ENCODE measurements around the gene GPRC5D. TPM values are rescaled to one million over a fixed set of nuclear protein-coding genes. Genes with fewer than 3 reads are reported as not detected.
A peak's percentile ranks its signal among the peaks of the same experiment; 100 is the strongest.

GPRC5D gene
- total and polyA plus RNA-seq, 9 donors = 0.21 to 0.81 (median 0.40) TPM; not detected in 2

DNA sequence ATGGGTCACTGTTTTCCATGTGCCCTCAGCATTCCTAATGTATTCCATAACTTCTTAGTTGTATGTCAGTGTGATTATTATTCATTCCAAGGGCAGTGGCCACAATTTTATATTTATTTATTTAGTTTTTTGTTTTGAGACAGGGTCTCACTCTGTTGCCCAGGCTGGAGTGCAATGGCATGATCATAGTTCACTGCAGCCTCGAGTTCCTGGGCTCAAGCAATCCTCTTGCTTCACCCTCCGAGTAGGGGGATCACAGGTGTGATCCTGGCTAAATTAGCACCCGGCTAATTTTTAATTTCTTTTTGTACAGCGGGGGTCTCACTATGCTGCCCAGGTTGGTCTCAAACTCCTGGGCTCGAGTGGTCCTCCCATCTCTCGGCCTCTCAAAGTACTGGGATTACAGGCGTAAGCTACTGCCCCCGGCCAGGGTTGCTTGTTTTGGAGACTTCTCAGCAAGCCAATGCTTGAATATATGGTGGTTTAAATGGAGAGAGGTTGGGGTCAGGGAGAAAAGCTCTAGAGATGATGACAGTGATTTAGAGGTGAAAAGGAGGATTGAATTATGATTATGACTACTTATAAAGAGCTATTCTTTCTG, 53.0 kb downstream of the GPRC5D start:
- H3K27ac ChIP-seq (ENCODE audit: low read length) = no peak overlapping the region
- no peak for DNase-seq
- peaks cover 5% of the 10 kb centered on the region for H3K4me1 ChIP-seq (ENCODE audit: control insufficient read depth, insufficient read depth, low read length)
- no peaks in the 10 kb centered on the region for H3K27me3 ChIP-seq (ENCODE audit: control insufficient read depth, insufficient read depth, low read length)
- H3K4me3 ChIP-seq (ENCODE audit: low read length) = no peak overlapping the region
- WGBS (ENCODE audit: insufficient coverage) = 89% methylated on average over 8 of the region's 8 CpGs
- no peaks in the 10 kb centered on the region for H3K9me3 ChIP-seq (replicated peaks; ENCODE audit: control insufficient read depth, low read depth, low read length)
- H3K36me3 ChIP-seq (ENCODE audit: control insufficient read depth, insufficient read depth, low read length) = no peaks in the 10 kb centered on the region

DNA sequence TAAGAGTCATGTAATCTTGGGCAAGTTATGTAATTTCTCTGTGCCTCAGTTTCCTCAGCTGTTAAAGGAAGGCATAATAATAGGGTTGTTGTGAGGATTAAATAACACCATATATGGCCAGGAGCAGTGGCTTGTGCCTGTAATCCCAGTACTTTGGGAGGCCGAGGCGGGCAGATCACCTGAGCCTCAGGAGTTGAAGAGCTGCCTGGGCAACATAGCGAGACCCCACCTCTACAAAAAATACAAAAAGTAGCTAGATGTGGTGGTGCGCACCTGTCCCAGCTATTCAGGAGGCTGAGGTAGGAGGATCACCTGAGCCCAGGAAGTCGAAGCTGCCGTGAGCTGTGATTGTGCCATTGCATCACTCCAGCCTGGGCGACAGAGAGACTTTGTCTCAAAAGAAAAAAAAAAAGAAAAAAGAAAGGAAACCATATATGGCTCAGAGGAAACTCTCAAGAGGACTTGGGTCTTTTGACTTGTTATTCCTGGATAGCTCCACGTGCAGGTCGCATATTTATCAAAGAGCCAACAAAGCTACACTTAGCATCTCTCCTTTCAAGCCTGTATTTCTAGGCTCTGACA, 53.7 kb downstream of the GPRC5D start:
- H3K4me3 ChIP-seq (ENCODE audit: low read length) = no peak overlapping the region
- H3K36me3 ChIP-seq (ENCODE audit: control insufficient read depth, insufficient read depth, low read length) = no peaks in the 10 kb centered on the region
- no peaks in the 10 kb centered on the region for H3K27me3 ChIP-seq (ENCODE audit: control insufficient read depth, insufficient read depth, low read length)
- DNase-seq = no peak
- H3K27ac ChIP-seq (ENCODE audit: low read length) = no peak overlapping the region
- peaks cover 5% of the 10 kb centered on the region for H3K4me1 ChIP-seq (ENCODE audit: control insufficient read depth, insufficient read depth, low read length)
- 74% methylated on average over 2 of the region's 9 CpGs for WGBS (ENCODE audit: insufficient coverage)
- no peaks in the 10 kb centered on the region for H3K9me3 ChIP-seq (replicated peaks; ENCODE audit: control insufficient read depth, low read depth, low read length)

DNA sequence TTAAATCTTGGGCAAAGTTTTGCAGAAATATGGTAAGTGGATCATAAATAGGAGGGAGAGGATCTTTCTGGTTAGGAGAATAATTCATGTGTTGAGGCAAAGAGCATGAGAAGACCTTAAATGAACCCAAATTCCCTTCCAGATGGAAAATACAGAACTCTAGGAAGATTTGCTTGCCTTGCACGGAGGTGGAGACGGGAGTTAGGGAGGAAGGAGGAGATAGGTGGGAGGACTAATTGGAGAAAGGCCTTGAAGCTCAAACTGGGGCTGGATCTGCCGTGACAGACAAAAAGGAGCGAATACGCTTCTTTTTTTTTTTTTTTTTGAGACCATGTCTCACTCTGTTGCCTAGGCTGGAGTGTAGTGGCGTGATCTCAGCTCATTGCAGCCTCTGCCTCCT, 54.7 kb downstream of the GPRC5D start:
- H3K4me3 ChIP-seq (ENCODE audit: low read length) = no peak overlapping the region
- DNase-seq = no peak
- peaks cover 7% of the 10 kb centered on the region for H3K27me3 ChIP-seq (ENCODE audit: control insufficient read depth, insufficient read depth, low read length)
- H3K36me3 ChIP-seq (ENCODE audit: control insufficient read depth, insufficient read depth, low read length) = no peaks in the 10 kb centered on the region
- no peaks in the 10 kb centered on the region for H3K9me3 ChIP-seq (replicated peaks; ENCODE audit: control insufficient read depth, low read depth, low read length)
- H3K27ac ChIP-seq (ENCODE audit: low read length) = no peak overlapping the region
- 79% methylated on average over 5 of the region's 6 CpGs for WGBS (ENCODE audit: insufficient coverage)
- peaks cover 5% of the 10 kb centered on the region for H3K4me1 ChIP-seq (ENCODE audit: control insufficient read depth, insufficient read depth, low read length)

DNA sequence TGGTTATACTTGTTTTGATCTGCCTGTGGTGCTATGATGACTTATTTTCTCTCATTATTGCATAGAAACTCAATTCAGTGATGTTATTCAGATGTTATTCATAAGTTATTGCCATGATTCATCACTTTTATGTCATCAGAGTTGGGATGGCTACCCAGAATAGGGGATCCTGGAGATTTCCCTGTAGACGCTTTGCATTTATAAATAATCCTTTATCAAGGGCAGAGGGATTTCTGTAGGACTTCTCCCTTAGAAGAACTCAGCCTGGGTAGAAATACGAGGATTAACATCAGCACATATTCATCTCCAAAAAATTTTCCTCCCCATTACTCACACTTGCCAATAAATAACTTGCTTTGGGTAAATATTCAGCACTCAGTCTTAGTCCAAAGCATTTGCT, 55.7 kb downstream of the GPRC5D start:
- peaks cover 11% of the 10 kb centered on the region for H3K4me1 ChIP-seq (ENCODE audit: control insufficient read depth, insufficient read depth, low read length)
- H3K36me3 ChIP-seq (ENCODE audit: control insufficient read depth, insufficient read depth, low read length) = no peaks in the 10 kb centered on the region
- DNase-seq = no peak
- no peaks in the 10 kb centered on the region for H3K9me3 ChIP-seq (replicated peaks; ENCODE audit: control insufficient read depth, low read depth, low read length)
- no peak overlapping the region for H3K4me3 ChIP-seq (ENCODE audit: low read length)
- no peak overlapping the region for H3K27ac ChIP-seq (ENCODE audit: low read length)
- peaks cover 9% of the 10 kb centered on the region for H3K27me3 ChIP-seq (ENCODE audit: control insufficient read depth, insufficient read depth, low read length)
- WGBS (ENCODE audit: insufficient coverage) = no CpG with 5 or more reads among the region's 2 CpGs

DNA sequence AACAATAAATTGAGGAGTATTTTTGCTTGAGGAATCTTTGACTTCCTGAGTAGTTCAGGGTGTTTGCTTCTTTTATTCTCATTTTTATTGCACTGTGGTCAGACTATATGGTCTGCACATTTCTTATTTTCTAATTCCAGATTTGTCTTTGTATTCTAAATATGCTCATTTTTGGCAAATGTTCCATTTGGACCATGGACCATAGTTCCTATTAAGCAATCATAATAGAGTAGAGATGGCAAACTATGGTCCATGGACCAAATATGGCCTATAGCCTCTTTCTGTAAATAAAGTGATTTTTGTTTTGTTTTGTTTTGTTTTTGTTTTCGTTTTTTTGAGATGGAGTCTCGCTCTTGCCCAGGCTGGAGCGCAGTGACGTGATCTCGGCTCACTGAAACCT, 58.5 kb downstream of the GPRC5D start:
- H3K9me3 ChIP-seq (replicated peaks; ENCODE audit: control insufficient read depth, low read depth, low read length) = no peaks in the 10 kb centered on the region
- DNase-seq = no peak
- H3K4me1 ChIP-seq (ENCODE audit: control insufficient read depth, insufficient read depth, low read length) = peaks cover 13% of the 10 kb centered on the region
- H3K27ac ChIP-seq (ENCODE audit: low read length) = no peak overlapping the region
- H3K4me3 ChIP-seq (ENCODE audit: low read length) = no peak overlapping the region
- no peaks in the 10 kb centered on the region for H3K36me3 ChIP-seq (ENCODE audit: control insufficient read depth, insufficient read depth, low read length)
- peaks cover 18% of the 10 kb centered on the region for H3K27me3 ChIP-seq (ENCODE audit: control insufficient read depth, insufficient read depth, low read length)
- no CpG with 5 or more reads among the region's 5 CpGs for WGBS (ENCODE audit: insufficient coverage)

DNA sequence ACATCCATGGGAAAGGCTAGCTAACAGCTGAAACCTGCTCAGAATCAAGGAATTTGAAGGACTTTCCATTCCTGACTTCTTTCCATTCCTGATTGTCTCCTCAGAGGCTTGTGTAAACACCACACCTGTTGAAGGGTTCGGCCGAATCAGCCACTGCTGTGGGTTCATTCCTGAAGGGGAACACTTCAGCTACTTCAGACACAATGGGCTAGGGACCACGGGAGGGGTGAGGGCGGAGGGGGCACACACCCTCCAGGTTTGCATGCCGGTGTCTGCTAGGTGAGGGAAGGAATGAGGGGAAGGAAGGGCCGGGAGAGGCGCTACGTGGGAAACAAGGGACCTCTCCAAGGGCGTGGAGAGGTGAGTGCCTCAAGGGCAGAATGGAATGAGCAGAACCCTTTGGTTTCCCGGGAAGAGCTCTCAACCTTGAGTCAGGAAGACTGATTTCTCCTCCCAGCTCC, 59.3 kb downstream of the GPRC5D start:
- no peaks in the 10 kb centered on the region for H3K36me3 ChIP-seq (ENCODE audit: control insufficient read depth, insufficient read depth, low read length)
- H3K4me3 ChIP-seq (ENCODE audit: low read length) = no peak overlapping the region
- peaks cover 13% of the 10 kb centered on the region for H3K4me1 ChIP-seq (ENCODE audit: control insufficient read depth, insufficient read depth, low read length)
- no peaks in the 10 kb centered on the region for H3K9me3 ChIP-seq (replicated peaks; ENCODE audit: control insufficient read depth, low read depth, low read length)
- H3K27ac ChIP-seq (ENCODE audit: low read length) = no peak overlapping the region
- WGBS (ENCODE audit: insufficient coverage) = 53% methylated on average over 5 of the region's 10 CpGs
- H3K27me3 ChIP-seq (ENCODE audit: control insufficient read depth, insufficient read depth, low read length) = peaks cover 19% of the 10 kb centered on the region
- no peak for DNase-seq

DNA sequence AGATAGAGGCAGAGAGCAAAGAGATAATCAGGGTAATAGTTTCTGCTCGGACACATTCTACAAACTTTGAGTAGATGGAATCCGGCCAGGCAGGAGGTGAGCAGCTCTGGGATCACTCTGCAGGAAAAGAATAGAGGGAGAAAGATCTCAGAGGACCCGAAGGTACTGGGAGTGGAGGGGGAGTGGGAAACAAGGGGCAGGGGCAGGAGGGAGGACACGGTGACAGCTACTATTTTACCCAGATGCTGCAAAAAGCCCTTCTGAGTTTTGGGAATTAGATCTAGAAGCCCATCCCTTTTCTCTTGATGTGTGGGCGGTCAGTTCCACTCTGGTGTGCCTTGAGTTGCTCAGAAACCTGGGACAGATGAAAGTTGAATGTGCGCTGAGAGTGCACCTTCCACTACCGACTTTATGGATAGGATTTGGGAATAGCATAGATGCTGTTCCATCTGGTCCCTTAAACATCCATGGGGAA, 60.1 kb downstream of the GPRC5D start:
- Histone ChIP-seq H3K27me3 (ENCODE audit: control insufficient read depth, insufficient read depth, low read length) (peaks cover 19% of the 10 kb centered on the region), H3K4me3 (ENCODE audit: low read length) (peak overlapping the region; percentile 42), H3K36me3 (ENCODE audit: control insufficient read depth, insufficient read depth, low read length) (no peaks in the 10 kb centered on the region), H3K27ac (ENCODE audit: low read length) (no peak overlapping the region), H3K4me1 (ENCODE audit: control insufficient read depth, insufficient read depth, low read length) (peaks cover 13% of the 10 kb centered on the region), H3K9me3 (replicated peaks; ENCODE audit: control insufficient read depth, low read depth, low read length) (no peaks in the 10 kb centered on the region)
- 9% methylated on average over 4 of the region's 7 CpGs for WGBS (ENCODE audit: insufficient coverage)
- no peak for DNase-seq

DNA sequence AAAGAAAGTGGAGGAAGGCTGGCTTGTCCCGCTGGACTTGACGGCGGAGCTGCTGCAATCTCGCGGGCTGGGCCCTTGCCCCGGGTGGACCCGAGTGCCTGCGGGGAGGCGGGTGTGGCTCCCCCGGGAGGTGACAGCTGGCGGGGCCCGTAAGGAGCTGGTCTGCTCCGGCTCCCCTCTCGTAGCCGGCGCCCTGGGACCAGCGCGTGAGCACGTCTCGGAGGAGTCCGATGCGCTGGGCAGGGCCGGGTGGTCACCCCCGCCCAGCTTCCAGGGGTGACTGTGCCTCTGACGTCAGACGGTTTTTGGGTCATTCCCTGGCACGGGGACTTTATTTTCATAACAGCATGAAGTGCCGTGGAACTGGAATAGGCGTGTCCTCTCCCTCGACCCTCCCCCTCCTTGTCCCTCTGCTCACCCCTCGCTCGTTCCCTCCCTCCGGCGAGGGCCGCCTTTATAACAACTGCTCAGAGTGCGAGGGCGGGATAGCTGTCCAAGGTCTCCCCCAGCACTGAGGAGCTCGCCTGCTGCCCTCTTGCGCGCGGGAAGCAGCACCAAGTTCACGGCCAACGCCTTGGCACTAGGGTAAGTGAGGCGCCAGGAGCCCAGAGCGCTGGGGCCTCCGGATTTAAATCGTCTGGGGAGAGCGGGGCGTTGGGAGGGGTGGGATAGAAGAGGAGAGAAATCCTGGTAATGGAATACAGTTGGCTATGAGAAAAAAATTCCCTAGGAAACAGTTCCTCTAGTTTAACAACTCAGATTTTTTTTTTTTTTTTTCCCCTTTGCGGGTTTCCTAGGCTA, 60.7 kb downstream of the GPRC5D start, which contains the start of gene GPRC5A:
TSS of gene GPRC5A (plus strand) at position 483 of the 801 bp plus-strand sequence. CDS start 16,688 bp downstream, outside the sequence.
- WGBS (ENCODE audit: insufficient coverage) = under 1% methylated on average over 46 of the region's 50 CpGs
- peaks cover 19% of the 10 kb centered on the region for H3K27me3 ChIP-seq (ENCODE audit: control insufficient read depth, insufficient read depth, low read length)
- H3K4me1 ChIP-seq (ENCODE audit: control insufficient read depth, insufficient read depth, low read length) = peaks cover 13% of the 10 kb centered on the region
- DNase-seq = peak; percentile 95
- H3K36me3 ChIP-seq (ENCODE audit: control insufficient read depth, insufficient read depth, low read length) = no peaks in the 10 kb centered on the region
- H3K4me3 ChIP-seq (ENCODE audit: low read length) = peak within 1 kb of the TSS; percentile 42
- no peaks in the 10 kb centered on the region for H3K9me3 ChIP-seq (replicated peaks; ENCODE audit: control insufficient read depth, low read depth, low read length)
- H3K27ac ChIP-seq (ENCODE audit: low read length) = peak within 1 kb of the TSS; percentile 42
